Trophoblast cell (in vitro differentiated cells and primary cell): ENCODE measurements around the gene PRR16.

Experiments used
- DNase-seq, 2 donors: peaks; one replicate each; pipeline ENCODE4 v3.0.0-alpha.2; 2016
- H2AFZ ChIP-seq: 2 replicates; pipeline ENCODE4 v1.6.1; 2013; ENCODE audit warnings: low read length, moderate library complexity, mild to moderate bottlenecking; ENCODE audit not compliant: insufficient read depth, poor library complexity
- H2AK5ac ChIP-seq: 2 replicates; pipeline ENCODE4 v1.6.1; 2013; ENCODE audit warnings: mild to moderate bottlenecking, low read length
- H2BK120ac ChIP-seq: 2 replicates; pipeline ENCODE4 v1.6.1; 2013; ENCODE audit warnings: low read length, mild to moderate bottlenecking, moderate library complexity; ENCODE audit not compliant: insufficient read depth, poor library complexity
- H2BK12ac ChIP-seq: 2 replicates; pipeline ENCODE4 v1.6.1; 2013; ENCODE audit warnings: mild to moderate bottlenecking, low read length, moderate library complexity
- H2BK5ac ChIP-seq: 2 replicates; pipeline ENCODE4 v1.6.1; 2013; ENCODE audit warnings: low read length, low read depth, moderate library complexity, mild to moderate bottlenecking; ENCODE audit not compliant: poor library complexity
- H3K14ac ChIP-seq: 2 replicates; pipeline ENCODE4 v1.6.1; 2013; ENCODE audit warnings: mild to moderate bottlenecking, low read length
- H3K18ac ChIP-seq: 2 replicates; pipeline ENCODE4 v1.6.1; 2013; ENCODE audit warnings: mild to moderate bottlenecking, low read length
- H3K23ac ChIP-seq: 2 replicates; pipeline ENCODE4 v1.6.1; 2013; ENCODE audit warnings: low read length
- H3K27ac ChIP-seq: 2 replicates; pipeline ENCODE4 v1.5.1; 2013; ENCODE audit warnings: low read depth, mild to moderate bottlenecking, inconsistent platforms, low read length, moderate library complexity
- H3K27me3 ChIP-seq: 2 replicates; pipeline ENCODE4 v1.6.1; 2013; ENCODE audit warnings: inconsistent platforms, mild to moderate bottlenecking, low read length, moderate library complexity; ENCODE audit not compliant: insufficient read depth
- H3K36me3 ChIP-seq, 2 experiments: 1 replicate in 1 of 2; 2 replicates in 1 of 2; pipeline ENCODE4 v1.6.1; 2013; ENCODE audit warnings: low read length in 2 of 2, mild to moderate bottlenecking in 2 of 2, moderate library complexity in 1 of 2; ENCODE audit not compliant: insufficient read depth in 2 of 2, control insufficient read depth in 1 of 2
- H3K4ac ChIP-seq: 2 replicates; pipeline ENCODE4 v1.6.1; 2013; ENCODE audit warnings: low read depth, mild to moderate bottlenecking, low read length, moderate library complexity
- H3K4me1 ChIP-seq, 2 experiments: 1 replicate in 1 of 2; 2 replicates in 1 of 2; pipeline ENCODE4 v1.6.1; 2013; ENCODE audit warnings: low read length in 2 of 2, mild to moderate bottlenecking in 2 of 2, moderate library complexity in 1 of 2; ENCODE audit not compliant: insufficient read depth in 2 of 2, control insufficient read depth in 1 of 2
- H3K4me2 ChIP-seq: 2 replicates; pipeline ENCODE4 v1.6.1; 2013; ENCODE audit warnings: inconsistent platforms, mild to moderate bottlenecking, low read length, moderate library complexity
- H3K4me3 ChIP-seq: 2 replicates; pipeline ENCODE4 v1.5.1; 2013; ENCODE audit warnings: mild to moderate bottlenecking, low read depth, low read length, inconsistent platforms
- H3K79me1 ChIP-seq: one replicate; pipeline ENCODE4 v1.6.1; 2013; ENCODE audit warnings: low read length
- H3K79me2 ChIP-seq: 2 replicates; pipeline ENCODE4 v1.6.1; 2013; ENCODE audit warnings: low read length, mild to moderate bottlenecking; ENCODE audit not compliant: control insufficient read depth, insufficient read depth, poor library complexity
- H3K9ac ChIP-seq: 2 replicates; pipeline ENCODE4 v1.6.1; 2013; ENCODE audit warnings: mild to moderate bottlenecking, low read length
- H3K9me3 ChIP-seq: 2 replicates; pipeline ENCODE4 v1.6.1; 2013; ENCODE audit warnings: low read depth, mild to moderate bottlenecking, control low read depth, inconsistent platforms, low read length; ENCODE audit not compliant: insufficient read depth
- H4K12ac ChIP-seq: 2 replicates; pipeline ENCODE4 v1.6.1; 2013; ENCODE audit warnings: low read depth, mild to moderate bottlenecking, low read length, moderate library complexity
- H4K8ac ChIP-seq: 2 replicates; pipeline ENCODE4 v1.6.1; 2013; ENCODE audit warnings: low read depth, mild to moderate bottlenecking, low read length, moderate library complexity
- H4K91ac ChIP-seq: one replicate; pipeline ENCODE4 v1.6.1; 2013; ENCODE audit warnings: low read depth, mild to moderate bottlenecking, low read length, moderate library complexity
- WGBS: extraction: QIAGEN DNeasy Blood & Tissue Kit; methylation state at CpG from one replicate; pipeline ENCODE4 v1.1.7; 2013; ENCODE audit warnings: missing lambda C conversion rate; ENCODE audit not compliant: insufficient read length, insufficient coverage; ENCODE audit errors: extremely low coverage; 5-methylcytosine and 5-hydroxymethylcytosine counted together

PRR16 gene

GRCh38 chr5:120509053-120509452, 45.0 kb downstream of the PRR16 start:
- no peak overlapping the region for H2BK5ac ChIP-seq
- no peak overlapping the region for H3K18ac ChIP-seq
- no peak overlapping the region for H3K27ac ChIP-seq
- no peak overlapping the region for H2BK120ac ChIP-seq
- H2AFZ ChIP-seq, result no peak overlapping the region
- no peak overlapping the region for H2BK12ac ChIP-seq
- no peaks in the 10 kb centered on the region for H3K79me2 ChIP-seq
- H3K27me3 ChIP-seq, result no peaks in the 10 kb centered on the region
- no peaks in the 10 kb centered on the region for H3K79me1 ChIP-seq
- no peak for DNase-seq
- no peak overlapping the region for H3K4me3 ChIP-seq
- no peak overlapping the region for H4K8ac ChIP-seq
- no peak overlapping the region for H3K14ac ChIP-seq
- no CpG with 5 or more reads among the region's 3 CpGs for WGBS
- no peaks in the 10 kb centered on the region for H3K36me3 ChIP-seq
- H3K9me3 ChIP-seq, result no peaks in the 10 kb centered on the region
- H2AK5ac ChIP-seq, result no peak overlapping the region
- no peak overlapping the region for H4K91ac ChIP-seq
- H3K4me1 ChIP-seq, result no peaks in the 10 kb centered on the region
- no peak overlapping the region for H3K4me2 ChIP-seq
- no peak overlapping the region for H3K4ac ChIP-seq
- no peak overlapping the region for H3K23ac ChIP-seq
- H4K12ac ChIP-seq, result no peak overlapping the region
- no peak overlapping the region for H3K9ac ChIP-seq

GRCh38 chr5:120510098-120510637, 46.1 kb downstream of the PRR16 start:
- Histone ChIP-seq H3K4ac (no peak overlapping the region), H3K36me3 (no peaks in the 10 kb centered on the region), H3K9ac (no peak overlapping the region), H2AK5ac (no peak overlapping the region), H3K14ac (no peak overlapping the region), H3K27ac (no peak overlapping the region), H2BK120ac (no peak overlapping the region), H3K23ac (no peak overlapping the region), H2AFZ (no peak overlapping the region), H4K8ac (no peak overlapping the region), H2BK5ac (no peak overlapping the region), H3K4me3 (no peak overlapping the region), H3K79me2 (no peaks in the 10 kb centered on the region), H3K27me3 (no peaks in the 10 kb centered on the region), H3K4me2 (no peak overlapping the region), H2BK12ac (no peak overlapping the region), H3K79me1 (no peaks in the 10 kb centered on the region), H3K9me3 (no peaks in the 10 kb centered on the region), H4K12ac (no peak overlapping the region), H3K4me1 (no peaks in the 10 kb centered on the region), H3K18ac (no peak overlapping the region), H4K91ac (no peak overlapping the region)
- DNase-seq, result no peak
- WGBS, result no CpG with 5 or more reads among the region's 2 CpGs

- Histone ChIP-seq H2AK5ac (no peak overlapping the region), H3K4me1 (no peaks in the 10 kb centered on the region), H3K4ac (no peak overlapping the region), H4K8ac (no peak overlapping the region), H4K91ac (no peak overlapping the region), H3K4me2 (no peak overlapping the region), H3K27ac (no peak overlapping the region), H3K9ac (no peak overlapping the region), H3K36me3 (no peaks in the 10 kb centered on the region), H2AFZ (no peak overlapping the region), H3K79me2 (no peaks in the 10 kb centered on the region), H3K9me3 (no peaks in the 10 kb centered on the region), H3K79me1 (no peaks in the 10 kb centered on the region), H4K12ac (no peak overlapping the region), H3K27me3 (no peaks in the 10 kb centered on the region), H3K14ac (no peak overlapping the region), H3K18ac (no peak overlapping the region), H2BK120ac (no peak overlapping the region), H3K23ac (no peak overlapping the region), H2BK12ac (no peak overlapping the region), H2BK5ac (no peak overlapping the region), H3K4me3 (no peak overlapping the region)
- WGBS, result no CpG with 5 or more reads among the region's 4 CpGs
- DNase-seq, result no peak
Measured at GRCh38 chr5:120510994-120511686, 47.0 kb downstream of the PRR16 start.

- H3K4ac ChIP-seq, result no peak overlapping the region
- H3K4me3 ChIP-seq, result no peak overlapping the region
- H3K27ac ChIP-seq, result no peak overlapping the region
- H4K12ac ChIP-seq, result no peak overlapping the region
- H4K8ac ChIP-seq, result no peak overlapping the region
- no peak overlapping the region for H4K91ac ChIP-seq
- no peaks in the 10 kb centered on the region for H3K79me1 ChIP-seq
- no peaks in the 10 kb centered on the region for H3K79me2 ChIP-seq
- no peak overlapping the region for H3K9ac ChIP-seq
- no peak overlapping the region for H2AFZ ChIP-seq
- H2AK5ac ChIP-seq, result no peak overlapping the region
- no CpG with 5 or more reads among the region's 2 CpGs for WGBS
- H3K27me3 ChIP-seq, result no peaks in the 10 kb centered on the region
- no peaks in the 10 kb centered on the region for H3K36me3 ChIP-seq
- no peaks in the 10 kb centered on the region for H3K9me3 ChIP-seq
- H3K4me2 ChIP-seq, result no peak overlapping the region
- no peak overlapping the region for H2BK120ac ChIP-seq
- DNase-seq, result no peak
- H3K4me1 ChIP-seq, result no peaks in the 10 kb centered on the region
- no peak overlapping the region for H3K23ac ChIP-seq
- no peak overlapping the region for H2BK5ac ChIP-seq
- no peak overlapping the region for H2BK12ac ChIP-seq
- no peak overlapping the region for H3K14ac ChIP-seq
- no peak overlapping the region for H3K18ac ChIP-seq
Measured at GRCh38 chr5:120512068-120512467, 48.0 kb downstream of the PRR16 start.
